Mammary epithelial cell (primary cell): ENCODE measurements around the gene PPY.

Source experiments
- CTCF ChIP-seq, 2 donors: IDR thresholded peaks in 1 of 2; conservative IDR thresholded peaks in 1 of 2; 2 replicates each; pipeline ENCODE4 v1.5.1; 2011 to 2012; ENCODE audit warnings: inconsistent platforms in 2 of 2, low read length in 2 of 2, mild to moderate bottlenecking in 2 of 2, control low read depth in 1 of 2, low read depth in 1 of 2; ENCODE audit not compliant: insufficient read depth in 1 of 2; ENCODE audit errors: extremely low read depth in 1 of 2
- EZH2 ChIP-seq: IDR thresholded peaks from 2 replicates; pipeline ENCODE4 v1.6.1; 2012; ENCODE audit warnings: low read length, inconsistent platforms, borderline replicate concordance

- TF ChIP-seq CTCF (conservative IDR thresholded peaks at IDR 0.05 in 1 of 2, IDR thresholded peaks at IDR 0.05 in 1 of 2; ENCODE audit: extremely low read depth in 1 of 2, insufficient read depth in 1 of 2, low read depth in 1 of 2, low read length in 2 of 2), result no peak
- no peak for TF ChIP-seq EZH2
Measured at GRCh38 chr17:43905400-43905984, 36.8 kb downstream of the PPY start.
